Rectal smooth muscle tissue (tissue), 1 donor: ENCODE data around the gene USP12.
"Not testable (repeated sequence)": the region's sequence is repeated elsewhere in the genome, so short reads cannot be mapped to it uniquely, and the experiment has no call there.

Experiments used
- H3K27ac ChIP-seq: one replicate; pipeline ENCODE4 v1.7.0; 2013; ENCODE audit warnings: low read depth, low read length, inconsistent platforms
- H3K27me3 ChIP-seq: one replicate; pipeline ENCODE4 v1.7.0; 2013; ENCODE audit warnings: low read length; ENCODE audit not compliant: control insufficient read depth, insufficient read depth
- H3K36me3 ChIP-seq: one replicate; pipeline ENCODE4 v1.7.0; 2013; ENCODE audit warnings: low read length; ENCODE audit not compliant: control insufficient read depth, insufficient read depth
- H3K4me1 ChIP-seq: one replicate; pipeline ENCODE4 v1.7.0; 2013; ENCODE audit warnings: low read length; ENCODE audit not compliant: control insufficient read depth, insufficient read depth
- H3K4me3 ChIP-seq: one replicate; pipeline ENCODE4 v1.7.0; 2013; ENCODE audit warnings: low read length
- H3K9ac ChIP-seq: one replicate; pipeline ENCODE4 v1.7.0; 2013; ENCODE audit warnings: low read length

The USP12 gene

GRCh38 chr13:27124571-27124970 lies 47.0 kb downstream of the USP12 start:
- no peak overlapping the region for H3K9ac ChIP-seq
- peaks cover 3% of the 10 kb centered on the region for H3K4me1 ChIP-seq
- H3K27ac ChIP-seq, result no peak overlapping the region
- no peaks in the 10 kb centered on the region for H3K27me3 ChIP-seq
- no peak overlapping the region for H3K4me3 ChIP-seq
- H3K36me3 ChIP-seq, result no peaks in the 10 kb centered on the region

- H3K27ac ChIP-seq, H3K27me3 ChIP-seq, H3K4me1 ChIP-seq, H3K9ac ChIP-seq, H3K36me3 ChIP-seq, H3K4me3 ChIP-seq: not testable (repeated sequence)
Observed at GRCh38 chr13:27123445-27123844, 48.2 kb downstream of the USP12 start.

GRCh38 chr13:27122036-27122435 lies 49.6 kb downstream of the USP12 start:
- Histone ChIP-seq H3K4me1 (peaks cover 8% of the 10 kb centered on the region), H3K4me3 (no peak overlapping the region)

GRCh38 chr13:27120811-27121210 lies 50.8 kb downstream of the USP12 start:
- Histone ChIP-seq H3K36me3 (no peaks in the 10 kb centered on the region), H3K4me3 (no peak overlapping the region), H3K4me1 (peaks cover 10% of the 10 kb centered on the region), H3K27me3 (no peaks in the 10 kb centered on the region), H3K9ac (no peak overlapping the region), H3K27ac (no peak overlapping the region)

More at GRCh38 chr13:27122036-27122435, 49.6 kb downstream of the USP12 start:
- Histone ChIP-seq H3K27me3 (no peaks in the 10 kb centered on the region), H3K27ac (no peak overlapping the region), H3K36me3 (no peaks in the 10 kb centered on the region), H3K9ac (no peak overlapping the region)

- Histone ChIP-seq H3K4me1 (peaks cover 10% of the 10 kb centered on the region), H3K4me3 (no peak overlapping the region)
Observed at GRCh38 chr13:27120011-27120410, 51.6 kb downstream of the USP12 start.

GRCh38 chr13:27118428-27119054 lies 53.1 kb downstream of the USP12 start:
- Histone ChIP-seq H3K27me3 (no peaks in the 10 kb centered on the region), H3K27ac (no peak overlapping the region), H3K4me3 (no peak overlapping the region), H3K4me1 (peaks cover 10% of the 10 kb centered on the region), H3K36me3 (no peaks in the 10 kb centered on the region), H3K9ac (no peak overlapping the region)

More at GRCh38 chr13:27120011-27120410, 51.6 kb downstream of the USP12 start:
- Histone ChIP-seq H3K27ac (no peak overlapping the region), H3K36me3 (no peaks in the 10 kb centered on the region), H3K27me3 (no peaks in the 10 kb centered on the region), H3K9ac (no peak overlapping the region)

- no peak overlapping the region for H3K4me3 ChIP-seq
- H3K4me1 ChIP-seq, result peaks cover 10% of the 10 kb centered on the region
- no peaks in the 10 kb centered on the region for H3K36me3 ChIP-seq
- H3K9ac ChIP-seq, result no peak overlapping the region
- H3K27me3 ChIP-seq, result no peaks in the 10 kb centered on the region
- H3K27ac ChIP-seq, result no peak overlapping the region
Observed at GRCh38 chr13:27117952-27118351, 53.7 kb downstream of the USP12 start.

GRCh38 chr13:27117158-27117557 lies 54.5 kb downstream of the USP12 start:
- Histone ChIP-seq H3K27me3 (no peaks in the 10 kb centered on the region), H3K4me1 (peaks cover 10% of the 10 kb centered on the region), H3K27ac (no peak overlapping the region), H3K9ac (no peak overlapping the region), H3K36me3 (no peaks in the 10 kb centered on the region), H3K4me3 (no peak overlapping the region)

- Histone ChIP-seq H3K4me1 (peaks cover 8% of the 10 kb centered on the region), H3K4me3 (no peak overlapping the region), H3K36me3 (no peaks in the 10 kb centered on the region), H3K27me3 (no peaks in the 10 kb centered on the region), H3K9ac (no peak overlapping the region), H3K27ac (no peak overlapping the region)
Observed at GRCh38 chr13:27113436-27113835, 58.2 kb downstream of the USP12 start.

GRCh38 chr13:27112006-27112405 lies 59.6 kb downstream of the USP12 start:
- no peaks in the 10 kb centered on the region for H3K36me3 ChIP-seq

GRCh38 chr13:27110056-27110746 lies 61.4 kb downstream of the USP12 start:
- H3K4me3 ChIP-seq, result no peak overlapping the region
- no peak overlapping the region for H3K27ac ChIP-seq
- no peaks in the 10 kb centered on the region for H3K4me1 ChIP-seq
- peaks cover 3% of the 10 kb centered on the region for H3K36me3 ChIP-seq
- no peaks in the 10 kb centered on the region for H3K27me3 ChIP-seq
- no peak overlapping the region for H3K9ac ChIP-seq

More at GRCh38 chr13:27112006-27112405, 59.6 kb downstream of the USP12 start:
- Histone ChIP-seq H3K27ac (no peak overlapping the region), H3K27me3 (no peaks in the 10 kb centered on the region), H3K4me3 (no peak overlapping the region), H3K9ac (no peak overlapping the region), H3K4me1 (peaks cover 2% of the 10 kb centered on the region)

GRCh38 chr13:27106144-27106543 lies 65.5 kb downstream of the USP12 start:
- Histone ChIP-seq H3K27me3 (no peaks in the 10 kb centered on the region), H3K4me1 (no peaks in the 10 kb centered on the region), H3K9ac (no peak overlapping the region), H3K4me3 (no peak overlapping the region), H3K27ac (no peak overlapping the region), H3K36me3 (peaks cover 4% of the 10 kb centered on the region)

GRCh38 chr13:27104606-27105005 lies 67.0 kb downstream of the USP12 start:
- Histone ChIP-seq H3K4me1 (no peaks in the 10 kb centered on the region), H3K4me3 (no peak overlapping the region)

More at GRCh38 chr13:27104606-27105005, 67.0 kb downstream of the USP12 start:
- H3K27ac ChIP-seq, result no peak overlapping the region
- H3K27me3 ChIP-seq, result no peaks in the 10 kb centered on the region
- no peak overlapping the region for H3K9ac ChIP-seq
- peaks cover 4% of the 10 kb centered on the region for H3K36me3 ChIP-seq
